Ramos (cell line): ENCODE data around the gene CELSR1.

Experiments
- in situ Hi-C: fragments of 300-500 bp; cut with MboI; formaldehyde crosslinking; loops from one replicate; pipeline ENCODE4 v1.14.3; 2022; ENCODE audit warnings: low sequenced_read_pairs; ENCODE audit not compliant: unreplicated experiment

Gene CELSR1

GRCh38 chr22:46390652-46391301 lies 146.6 kb downstream of the CELSR1 start:
- in situ Hi-C loops: no loop called here

- in situ Hi-C loops: no loop called here
Measured at GRCh38 chr22:46390105-46390651, 147.2 kb downstream of the CELSR1 start.

- in situ Hi-C loops: no loop called here
Measured at GRCh38 chr22:46389081-46389480, 148.3 kb downstream of the CELSR1 start.

GRCh38 chr22:46388647-46389046 lies 148.8 kb downstream of the CELSR1 start:
- in situ Hi-C loops: no loop called here

GRCh38 chr22:46387748-46388147 lies 149.7 kb downstream of the CELSR1 start:
- in situ Hi-C loops: no loop called here

- in situ Hi-C loops: no loop called here
Measured at GRCh38 chr22:46386312-46386711, 151.1 kb downstream of the CELSR1 start.

GRCh38 chr22:46382524-46382923 lies 154.9 kb downstream of the CELSR1 start:
- in situ Hi-C loops: no loop called here

GRCh38 chr22:46381731-46382130 lies 155.7 kb downstream of the CELSR1 start:
- in situ Hi-C loops: no loop called here

GRCh38 chr22:46381142-46381541 lies 156.3 kb downstream of the CELSR1 start:
- in situ Hi-C loops: no loop called here

GRCh38 chr22:46380581-46380980 lies 156.8 kb downstream of the CELSR1 start:
- in situ Hi-C loops: no loop called here

GRCh38 chr22:46380069-46380468 lies 157.4 kb downstream of the CELSR1 start:
- in situ Hi-C loops: no loop called here

GRCh38 chr22:46379066-46379930 lies 158.1 kb downstream of the CELSR1 start:
- in situ Hi-C loops: no loop called here

- in situ Hi-C loops: no loop called here
Measured at GRCh38 chr22:46378426-46379065, 158.9 kb downstream of the CELSR1 start.

GRCh38 chr22:46377525-46378425 lies 159.6 kb downstream of the CELSR1 start:
- in situ Hi-C loops: no loop called here

GRCh38 chr22:46376908-46377524 lies 160.4 kb downstream of the CELSR1 start:
- in situ Hi-C loops: no loop called here

GRCh38 chr22:46376111-46376510 lies 161.3 kb downstream of the CELSR1 start:
- in situ Hi-C loops: no loop called here

- in situ Hi-C loops: no loop called here
Measured at GRCh38 chr22:46374663-46375474, 162.6 kb downstream of the CELSR1 start.

- in situ Hi-C loops: no loop called here
Measured at GRCh38 chr22:46373921-46374662, 163.3 kb downstream of the CELSR1 start.
